ENCODE data around the gene UNC80.

Gene UNC80

GRCh38 chr2:209840434-209840833 lies 68.8 kb downstream of the UNC80 start:
- Histone ChIP-seq H3K27ac (ENCODE audit: low read length) (no peak overlapping the region), H3K4me1 (ENCODE audit: control insufficient read depth, insufficient read depth, low read length) (no peaks in the 10 kb centered on the region), H3K36me3 (ENCODE audit: control insufficient read depth, insufficient read depth, low read length) (no peaks in the 10 kb centered on the region), H3K4me3 (ENCODE audit: low read length) (no peak overlapping the region), H3K27me3 (ENCODE audit: control insufficient read depth, insufficient read depth, low read length) (no peaks in the 10 kb centered on the region), H3K9me3 (ENCODE audit: control insufficient read depth, insufficient read depth, low read length) (no peaks in the 10 kb centered on the region)
- WGBS (ENCODE audit: insufficient coverage, insufficient read length) = no CpG with 5 or more reads among the region's 3 CpGs
- DNase-seq (ENCODE audit: low read depth, low spot score) = no peak

GRCh38 chr2:209845666-209846065 lies 74.0 kb downstream of the UNC80 start:
- H3K27me3 ChIP-seq (ENCODE audit: control insufficient read depth, insufficient read depth, low read length) = no peaks in the 10 kb centered on the region
- no peak for DNase-seq (ENCODE audit: low read depth, low spot score)
- H3K27ac ChIP-seq (ENCODE audit: low read length) = no peak overlapping the region
- WGBS (ENCODE audit: insufficient coverage, insufficient read length) = no CpG with 5 or more reads among the region's 2 CpGs
- no peak overlapping the region for H3K4me3 ChIP-seq (ENCODE audit: low read length)
- H3K36me3 ChIP-seq (ENCODE audit: control insufficient read depth, insufficient read depth, low read length) = no peaks in the 10 kb centered on the region
- H3K9me3 ChIP-seq (ENCODE audit: control insufficient read depth, insufficient read depth, low read length) = no peaks in the 10 kb centered on the region
- H3K4me1 ChIP-seq (ENCODE audit: control insufficient read depth, insufficient read depth, low read length) = no peaks in the 10 kb centered on the region

- no peaks in the 10 kb centered on the region for H3K36me3 ChIP-seq (ENCODE audit: control insufficient read depth, insufficient read depth, low read length)
- no CpG with 5 or more reads among the region's 18 CpGs for WGBS (ENCODE audit: insufficient coverage, insufficient read length)
- no peak overlapping the region for H3K27ac ChIP-seq (ENCODE audit: low read length)
- no peaks in the 10 kb centered on the region for H3K27me3 ChIP-seq (ENCODE audit: control insufficient read depth, insufficient read depth, low read length)
- no peak overlapping the region for H3K4me3 ChIP-seq (ENCODE audit: low read length)
- DNase-seq (ENCODE audit: low read depth, low spot score) = no peak
- H3K4me1 ChIP-seq (ENCODE audit: control insufficient read depth, insufficient read depth, low read length) = peaks cover 4% of the 10 kb centered on the region; the same call in 1 of the 2 replicates
- no peaks in the 10 kb centered on the region for H3K9me3 ChIP-seq (ENCODE audit: control insufficient read depth, insufficient read depth, low read length)
These were observed 93.2 kb downstream of the UNC80 start for GRCh38 chr2:209864716-209865295.

- WGBS (ENCODE audit: insufficient coverage, insufficient read length) = no CpG with 5 or more reads among the region's 6 CpGs
These were observed 96.8 kb downstream of the UNC80 start for GRCh38 chr2:209868271-209868994.

GRCh38 chr2:209870067-209870466 lies 98.4 kb downstream of the UNC80 start:
- Histone ChIP-seq H3K27me3 (ENCODE audit: control insufficient read depth, insufficient read depth, low read length) (no peaks in the 10 kb centered on the region), H3K9me3 (ENCODE audit: control insufficient read depth, insufficient read depth, low read length) (no peaks in the 10 kb centered on the region), H3K4me1 (ENCODE audit: control insufficient read depth, insufficient read depth, low read length) (no peaks in the 10 kb centered on the region), H3K36me3 (ENCODE audit: control insufficient read depth, insufficient read depth, low read length) (no peaks in the 10 kb centered on the region), H3K27ac (ENCODE audit: low read length) (no peak overlapping the region), H3K4me3 (ENCODE audit: low read length) (no peak overlapping the region)
- no CpG with 5 or more reads among the region's 2 CpGs for WGBS (ENCODE audit: insufficient coverage, insufficient read length)
- no peak for DNase-seq (ENCODE audit: low read depth, low spot score)

More at GRCh38 chr2:209868271-209868994, 96.8 kb downstream of the UNC80 start:
- no peaks in the 10 kb centered on the region for H3K36me3 ChIP-seq (ENCODE audit: control insufficient read depth, insufficient read depth, low read length)
- no peak for DNase-seq (ENCODE audit: low read depth, low spot score)
- H3K4me1 ChIP-seq (ENCODE audit: control insufficient read depth, insufficient read depth, low read length) = peaks cover 4% of the 10 kb centered on the region; the same call in 1 of the 2 replicates
- no peak overlapping the region for H3K4me3 ChIP-seq (ENCODE audit: low read length)
- no peaks in the 10 kb centered on the region for H3K27me3 ChIP-seq (ENCODE audit: control insufficient read depth, insufficient read depth, low read length)
- H3K27ac ChIP-seq (ENCODE audit: low read length) = no peak overlapping the region
- no peaks in the 10 kb centered on the region for H3K9me3 ChIP-seq (ENCODE audit: control insufficient read depth, insufficient read depth, low read length)

GRCh38 chr2:209872675-209873074 lies 101.0 kb downstream of the UNC80 start:
- Histone ChIP-seq H3K9me3 (ENCODE audit: control insufficient read depth, insufficient read depth, low read length) (no peaks in the 10 kb centered on the region), H3K27ac (ENCODE audit: low read length) (no peak overlapping the region), H3K27me3 (ENCODE audit: control insufficient read depth, insufficient read depth, low read length) (no peaks in the 10 kb centered on the region), H3K4me1 (ENCODE audit: control insufficient read depth, insufficient read depth, low read length) (no peaks in the 10 kb centered on the region), H3K4me3 (ENCODE audit: low read length) (no peak overlapping the region), H3K36me3 (ENCODE audit: control insufficient read depth, insufficient read depth, low read length) (no peaks in the 10 kb centered on the region)
- no CpG with 5 or more reads among the region's 9 CpGs for WGBS (ENCODE audit: insufficient coverage, insufficient read length)
- DNase-seq (ENCODE audit: low read depth, low spot score) = peak; percentile 52

- H3K27ac ChIP-seq (ENCODE audit: low read length) = no peak overlapping the region
- H3K4me3 ChIP-seq (ENCODE audit: low read length) = no peak overlapping the region
- no peaks in the 10 kb centered on the region for H3K9me3 ChIP-seq (ENCODE audit: control insufficient read depth, insufficient read depth, low read length)
- H3K36me3 ChIP-seq (ENCODE audit: control insufficient read depth, insufficient read depth, low read length) = no peaks in the 10 kb centered on the region
- H3K27me3 ChIP-seq (ENCODE audit: control insufficient read depth, insufficient read depth, low read length) = no peaks in the 10 kb centered on the region
- no peaks in the 10 kb centered on the region for H3K4me1 ChIP-seq (ENCODE audit: control insufficient read depth, insufficient read depth, low read length)
- WGBS (ENCODE audit: insufficient coverage, insufficient read length) = no CpG with 5 or more reads among the region's 1 CpG
- DNase-seq (ENCODE audit: low read depth, low spot score) = no peak
These were observed 103.6 kb downstream of the UNC80 start for GRCh38 chr2:209875270-209875669.

- no CpG with 5 or more reads among the region's 1 CpG for WGBS (ENCODE audit: insufficient coverage, insufficient read length)
- Histone ChIP-seq H3K4me3 (ENCODE audit: low read length) (no peak overlapping the region), H3K9me3 (ENCODE audit: control insufficient read depth, insufficient read depth, low read length) (no peaks in the 10 kb centered on the region), H3K27me3 (ENCODE audit: control insufficient read depth, insufficient read depth, low read length) (no peaks in the 10 kb centered on the region), H3K36me3 (ENCODE audit: control insufficient read depth, insufficient read depth, low read length) (no peaks in the 10 kb centered on the region), H3K4me1 (ENCODE audit: control insufficient read depth, insufficient read depth, low read length) (no peaks in the 10 kb centered on the region), H3K27ac (ENCODE audit: low read length) (no peak overlapping the region)
- no peak for DNase-seq (ENCODE audit: low read depth, low spot score)
These were observed 104.6 kb downstream of the UNC80 start for GRCh38 chr2:209876211-209876610.

- DNase-seq (ENCODE audit: low read depth, low spot score) = no peak
- Histone ChIP-seq H3K9me3 (ENCODE audit: control insufficient read depth, insufficient read depth, low read length) (no peaks in the 10 kb centered on the region), H3K27me3 (ENCODE audit: control insufficient read depth, insufficient read depth, low read length) (no peaks in the 10 kb centered on the region), H3K4me3 (ENCODE audit: low read length) (no peak overlapping the region), H3K4me1 (ENCODE audit: control insufficient read depth, insufficient read depth, low read length) (no peaks in the 10 kb centered on the region), H3K36me3 (ENCODE audit: control insufficient read depth, insufficient read depth, low read length) (no peaks in the 10 kb centered on the region), H3K27ac (ENCODE audit: low read length) (no peak overlapping the region)
- WGBS (ENCODE audit: insufficient coverage, insufficient read length) = no CpG with 5 or more reads among the region's 4 CpGs
These were observed 107.1 kb downstream of the UNC80 start for GRCh38 chr2:209878701-209879100.

GRCh38 chr2:209900638-209901037 lies 129.0 kb downstream of the UNC80 start:
- Histone ChIP-seq H3K4me1 (ENCODE audit: control insufficient read depth, insufficient read depth, low read length) (no peaks in the 10 kb centered on the region), H3K4me3 (ENCODE audit: low read length) (no peak overlapping the region), H3K36me3 (ENCODE audit: control insufficient read depth, insufficient read depth, low read length) (no peaks in the 10 kb centered on the region), H3K27ac (ENCODE audit: low read length) (no peak overlapping the region), H3K27me3 (ENCODE audit: control insufficient read depth, insufficient read depth, low read length) (no peaks in the 10 kb centered on the region), H3K9me3 (ENCODE audit: control insufficient read depth, insufficient read depth, low read length) (no peaks in the 10 kb centered on the region)
- DNase-seq (ENCODE audit: low read depth, low spot score) = no peak
- no CpG with 5 or more reads among the region's 1 CpG for WGBS (ENCODE audit: insufficient coverage, insufficient read length)

GRCh38 chr2:209901172-209901571 lies 129.5 kb downstream of the UNC80 start:
- H3K4me3 ChIP-seq (ENCODE audit: low read length) = no peak overlapping the region
- no peaks in the 10 kb centered on the region for H3K36me3 ChIP-seq (ENCODE audit: control insufficient read depth, insufficient read depth, low read length)
- H3K27me3 ChIP-seq (ENCODE audit: control insufficient read depth, insufficient read depth, low read length) = no peaks in the 10 kb centered on the region
- no peaks in the 10 kb centered on the region for H3K4me1 ChIP-seq (ENCODE audit: control insufficient read depth, insufficient read depth, low read length)
- WGBS (ENCODE audit: insufficient coverage, insufficient read length) = no CpG with 5 or more reads among the region's 2 CpGs
- DNase-seq (ENCODE audit: low read depth, low spot score) = no peak
- H3K9me3 ChIP-seq (ENCODE audit: control insufficient read depth, insufficient read depth, low read length) = no peaks in the 10 kb centered on the region
- H3K27ac ChIP-seq (ENCODE audit: low read length) = no peak overlapping the region

All from iPS DF 6.9 (cell line).